ENCODE results near the gene NOD1. TPM values are rescaled to one million over a fixed set of nuclear protein-coding genes. Genes with fewer than 3 reads are reported as not detected.

Gene NOD1
- total and polyA plus RNA-seq, 2 of the 8 experiments (the other 6 are each of a cell fraction or from before 2014, with no cell fraction given): 3.8 to 6.5 TPM

DNA sequence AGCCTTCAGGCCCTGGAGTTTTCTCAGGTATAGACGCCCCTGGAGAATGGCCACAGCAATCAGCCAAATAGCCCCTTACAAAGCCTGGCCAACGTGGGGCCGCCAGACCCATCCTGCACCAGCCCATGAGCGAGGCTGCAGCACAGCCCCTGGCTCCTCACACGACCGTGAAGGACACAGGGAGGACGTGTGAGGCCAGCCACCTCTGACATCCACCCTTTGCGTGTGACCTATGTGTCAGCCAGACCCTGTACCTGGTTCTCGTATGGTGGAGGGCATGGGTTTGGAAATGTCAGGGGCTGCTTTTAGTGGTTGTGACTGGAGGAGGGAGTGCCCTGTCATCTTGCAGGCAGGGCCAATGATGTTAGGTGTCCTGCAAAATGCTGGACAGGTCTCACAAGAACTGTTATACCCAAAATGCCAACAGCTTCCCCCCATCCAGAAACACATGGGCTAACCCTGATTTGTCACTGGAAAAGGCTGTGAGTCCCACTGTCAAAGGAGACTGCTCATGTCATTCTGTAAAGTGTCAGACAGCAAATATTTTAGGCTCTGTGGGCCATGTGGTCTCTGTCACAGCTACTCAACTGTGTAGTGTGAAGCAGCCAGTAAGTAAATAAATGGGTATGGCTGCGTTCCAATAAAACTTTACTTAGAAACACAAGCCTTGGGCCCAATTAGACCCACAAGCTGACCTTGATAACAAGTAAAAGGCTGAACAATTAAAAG is 30.0 kb downstream of the NOD1 start (continued):
- TF ChIP-seq CHD7 (IDR thresholded peaks at IDR 0.05; ENCODE audit: insufficient replicate concordance, low read length) (no peak), RXRA (IDR thresholded peaks at IDR 0.05; ENCODE audit: insufficient read depth, low read depth, low read length) (no peak), BCL11A (IDR thresholded peaks at IDR 0.05; ENCODE audit: low read depth in 2 of 2, low read length in 2 of 2) (no peak), POU5F1 (IDR thresholded peaks at IDR 0.05; ENCODE audit: low read depth, low read length) (no peak), EZH2 (IDR thresholded peaks at IDR 0.05; ENCODE audit: low read depth, low read length, severe bottlenecking) (no peak), HDAC6 (IDR thresholded peaks at IDR 0.05; ENCODE audit: low read depth, low read length) (no peak), SP1 (IDR thresholded peaks at IDR 0.05; ENCODE audit: low read depth, low read length) (no peak), ZNF274 (IDR thresholded peaks at IDR 0.05; ENCODE audit: borderline replicate concordance, extremely low read depth, low read length) (no peak), JUND (IDR thresholded peaks at IDR 0.05; ENCODE audit: low read length) (no peak), ASH2L (IDR thresholded peaks at IDR 0.05; ENCODE audit: low read length) (no peak), EGR1 (IDR thresholded peaks at IDR 0.05; ENCODE audit: borderline replicate concordance, low read depth, low read length) (no peak)

Measured in H1 (cell line).